ENCODE results near the gene UVRAG. TPM values are rescaled to one million over a fixed set of nuclear protein-coding genes. Genes with fewer than 3 reads are reported as not detected.
"Not testable (repeated sequence)": the region's sequence is repeated elsewhere in the genome, so short reads cannot be mapped to it uniquely, and the experiment has no call there.

The UVRAG gene
- total and polyA plus RNA-seq, 4 donors = 4.4 to 15.1 (median 10.0) TPM

DNA sequence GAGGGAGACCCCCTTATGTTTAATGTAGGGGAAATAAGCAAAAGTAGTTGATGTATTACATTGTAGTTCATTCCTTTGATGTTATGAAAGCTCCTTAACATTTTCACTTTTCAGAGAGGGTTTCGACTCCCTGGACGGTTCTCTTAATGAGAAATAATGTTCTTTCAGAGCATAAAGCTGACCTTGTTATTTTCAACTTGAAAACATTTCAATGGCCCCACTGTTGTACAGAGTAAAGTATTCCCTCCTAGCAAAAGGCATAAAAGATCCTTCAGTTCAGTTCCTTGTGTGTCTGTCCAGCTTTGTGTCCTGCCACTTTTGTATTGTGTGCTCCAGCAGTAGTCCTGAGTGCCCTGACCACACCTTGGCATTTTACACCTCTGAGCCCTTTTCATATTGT, 63.9 kb downstream of the UVRAG start:
- no peak for DNase-seq (ENCODE audit: low spot score)
- WGBS = 96% methylated on average over 2 of the region's 2 CpGs
- Histone ChIP-seq H3K9ac (ENCODE audit: low read depth in 1 of 2, low read length in 2 of 2) (no peak overlapping the region), H3K27ac (ENCODE audit: low read depth in 1 of 2, low read length in 2 of 2) (no peak overlapping the region), H3K4me3 (ENCODE audit: low read depth in 1 of 3, low read length in 3 of 3) (no peak overlapping the region), H3K4me1 (ENCODE audit: control insufficient read depth in 4 of 4, insufficient read depth in 4 of 4, low read length in 3 of 4) (peaks cover 0 to 1% (median 0%) of the 10 kb centered on the region in 4 donors), H3K36me3 (ENCODE audit: control insufficient read depth in 4 of 4, insufficient read depth in 3 of 4, low read depth in 1 of 4, low read length in 3 of 4) (peaks cover 0 to 4% (median 1%) of the 10 kb centered on the region in 4 donors), H3K9me3 (ENCODE audit: control insufficient read depth in 4 of 4, low read length in 3 of 4) (no peaks in the 10 kb centered on the region), H3K27me3 (ENCODE audit: control insufficient read depth in 4 of 4, insufficient read depth in 4 of 4, low read length in 3 of 4) (no peaks in the 10 kb centered on the region)
- no peak for TF ChIP-seq HNF4G (IDR thresholded peaks at IDR 0.05)
- TF ChIP-seq, protein P1, sequence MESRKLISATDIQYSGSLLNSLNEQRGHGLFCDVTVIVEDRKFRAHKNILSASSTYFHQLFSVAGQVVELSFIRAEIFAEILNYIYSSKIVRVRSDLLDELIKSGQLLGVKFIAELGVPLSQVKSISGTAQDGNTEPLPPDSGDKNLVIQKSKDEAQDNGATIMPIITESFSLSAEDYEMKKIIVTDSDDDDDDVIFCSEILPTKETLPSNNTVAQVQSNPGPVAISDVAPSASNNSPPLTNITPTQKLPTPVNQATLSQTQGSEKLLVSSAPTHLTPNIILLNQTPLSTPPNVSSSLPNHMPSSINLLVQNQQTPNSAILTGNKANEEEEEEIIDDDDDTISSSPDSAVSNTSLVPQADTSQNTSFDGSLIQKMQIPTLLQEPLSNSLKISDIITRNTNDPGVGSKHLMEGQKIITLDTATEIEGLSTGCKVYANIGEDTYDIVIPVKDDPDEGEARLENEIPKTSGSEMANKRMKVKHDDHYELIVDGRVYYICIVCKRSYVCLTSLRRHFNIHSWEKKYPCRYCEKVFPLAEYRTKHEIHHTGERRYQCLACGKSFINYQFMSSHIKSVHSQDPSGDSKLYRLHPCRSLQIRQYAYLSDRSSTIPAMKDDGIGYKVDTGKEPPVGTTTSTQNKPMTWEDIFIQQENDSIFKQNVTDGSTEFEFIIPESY (IDR thresholded peaks at IDR 0.05) = no peak
- TF ChIP-seq EGR1 (IDR thresholded peaks at IDR 0.05; ENCODE audit: low read depth in 2 of 2) = no peak
- no peak for TF ChIP-seq SP1 (IDR thresholded peaks at IDR 0.05)
- no peak for TF ChIP-seq JUND (IDR thresholded peaks at IDR 0.05)
- no peak for TF ChIP-seq YY1 (IDR thresholded peaks at IDR 0.05)
- TF ChIP-seq GABPA (IDR thresholded peaks at IDR 0.05 in 1 of 2, conservative IDR thresholded peaks at IDR 0.05 in 1 of 2) = no peak

DNA sequence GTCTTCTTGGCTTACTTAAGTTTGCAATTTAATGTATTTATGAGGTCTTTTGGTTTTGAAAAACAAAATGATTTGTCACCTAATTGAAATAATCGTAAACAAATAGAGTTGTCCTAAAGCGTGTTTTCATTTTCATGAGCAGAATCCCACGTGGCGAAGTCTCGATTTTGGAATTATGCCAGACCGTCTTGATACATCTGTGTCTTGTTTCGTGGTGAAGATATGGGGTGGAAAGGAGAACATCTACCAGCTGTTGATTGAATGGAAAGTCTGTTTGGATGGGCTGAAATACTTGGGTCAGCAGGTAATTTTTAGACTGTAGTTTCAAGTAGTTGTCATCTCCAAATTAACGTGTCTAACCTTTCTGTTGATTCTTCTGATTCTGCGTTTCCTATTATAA, 64.7 kb downstream of the UVRAG start:
- WGBS = 92% methylated on average over 9 of the region's 9 CpGs
- H3K4me3 ChIP-seq (ENCODE audit: low read depth in 1 of 3, low read length in 3 of 3) = no peak overlapping the region
- no peak overlapping the region for H3K27ac ChIP-seq (ENCODE audit: low read depth in 1 of 2, low read length in 2 of 2)
- H3K4me1 ChIP-seq (ENCODE audit: control insufficient read depth in 4 of 4, insufficient read depth in 4 of 4, low read length in 3 of 4) = peaks cover 0 to 1% (median 0%) of the 10 kb centered on the region in 4 donors
- peaks cover 0 to 4% (median 1%) of the 10 kb centered on the region in 4 donors for H3K36me3 ChIP-seq (ENCODE audit: control insufficient read depth in 4 of 4, insufficient read depth in 3 of 4, low read depth in 1 of 4, low read length in 3 of 4)
- H3K27me3 ChIP-seq (ENCODE audit: control insufficient read depth in 4 of 4, insufficient read depth in 4 of 4, low read length in 3 of 4) = no peaks in the 10 kb centered on the region
- TF ChIP-seq, protein P2, sequence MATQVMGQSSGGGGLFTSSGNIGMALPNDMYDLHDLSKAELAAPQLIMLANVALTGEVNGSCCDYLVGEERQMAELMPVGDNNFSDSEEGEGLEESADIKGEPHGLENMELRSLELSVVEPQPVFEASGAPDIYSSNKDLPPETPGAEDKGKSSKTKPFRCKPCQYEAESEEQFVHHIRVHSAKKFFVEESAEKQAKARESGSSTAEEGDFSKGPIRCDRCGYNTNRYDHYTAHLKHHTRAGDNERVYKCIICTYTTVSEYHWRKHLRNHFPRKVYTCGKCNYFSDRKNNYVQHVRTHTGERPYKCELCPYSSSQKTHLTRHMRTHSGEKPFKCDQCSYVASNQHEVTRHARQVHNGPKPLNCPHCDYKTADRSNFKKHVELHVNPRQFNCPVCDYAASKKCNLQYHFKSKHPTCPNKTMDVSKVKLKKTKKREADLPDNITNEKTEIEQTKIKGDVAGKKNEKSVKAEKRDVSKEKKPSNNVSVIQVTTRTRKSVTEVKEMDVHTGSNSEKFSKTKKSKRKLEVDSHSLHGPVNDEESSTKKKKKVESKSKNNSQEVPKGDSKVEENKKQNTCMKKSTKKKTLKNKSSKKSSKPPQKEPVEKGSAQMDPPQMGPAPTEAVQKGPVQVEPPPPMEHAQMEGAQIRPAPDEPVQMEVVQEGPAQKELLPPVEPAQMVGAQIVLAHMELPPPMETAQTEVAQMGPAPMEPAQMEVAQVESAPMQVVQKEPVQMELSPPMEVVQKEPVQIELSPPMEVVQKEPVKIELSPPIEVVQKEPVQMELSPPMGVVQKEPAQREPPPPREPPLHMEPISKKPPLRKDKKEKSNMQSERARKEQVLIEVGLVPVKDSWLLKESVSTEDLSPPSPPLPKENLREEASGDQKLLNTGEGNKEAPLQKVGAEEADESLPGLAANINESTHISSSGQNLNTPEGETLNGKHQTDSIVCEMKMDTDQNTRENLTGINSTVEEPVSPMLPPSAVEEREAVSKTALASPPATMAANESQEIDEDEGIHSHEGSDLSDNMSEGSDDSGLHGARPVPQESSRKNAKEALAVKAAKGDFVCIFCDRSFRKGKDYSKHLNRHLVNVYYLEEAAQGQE (IDR thresholded peaks at IDR 0.05) = no peak
- TF ChIP-seq RXRA (IDR thresholded peaks at IDR 0.05) (no peak), GABPA (IDR thresholded peaks at IDR 0.05 in 1 of 2, conservative IDR thresholded peaks at IDR 0.05 in 1 of 2) (no peak), FOXA1 (IDR thresholded peaks at IDR 0.05) (no peak), NR2F2 (IDR thresholded peaks at IDR 0.05) (no peak), FOXA2 (IDR thresholded peaks at IDR 0.05) (no peak), SP1 (IDR thresholded peaks at IDR 0.05) (no peak), TAF1 (conservative IDR thresholded peaks at IDR 0.05) (no peak), EGR1 (IDR thresholded peaks at IDR 0.05; ENCODE audit: low read depth in 2 of 2) (no peak), HNF4A (conservative IDR thresholded peaks at IDR 0.05) (no peak), YY1 (IDR thresholded peaks at IDR 0.05) (no peak), HNF4G (IDR thresholded peaks at IDR 0.05) (no peak), RAD21 (IDR thresholded peaks at IDR 0.05) (no peak)
- TF ChIP-seq, protein P3, sequence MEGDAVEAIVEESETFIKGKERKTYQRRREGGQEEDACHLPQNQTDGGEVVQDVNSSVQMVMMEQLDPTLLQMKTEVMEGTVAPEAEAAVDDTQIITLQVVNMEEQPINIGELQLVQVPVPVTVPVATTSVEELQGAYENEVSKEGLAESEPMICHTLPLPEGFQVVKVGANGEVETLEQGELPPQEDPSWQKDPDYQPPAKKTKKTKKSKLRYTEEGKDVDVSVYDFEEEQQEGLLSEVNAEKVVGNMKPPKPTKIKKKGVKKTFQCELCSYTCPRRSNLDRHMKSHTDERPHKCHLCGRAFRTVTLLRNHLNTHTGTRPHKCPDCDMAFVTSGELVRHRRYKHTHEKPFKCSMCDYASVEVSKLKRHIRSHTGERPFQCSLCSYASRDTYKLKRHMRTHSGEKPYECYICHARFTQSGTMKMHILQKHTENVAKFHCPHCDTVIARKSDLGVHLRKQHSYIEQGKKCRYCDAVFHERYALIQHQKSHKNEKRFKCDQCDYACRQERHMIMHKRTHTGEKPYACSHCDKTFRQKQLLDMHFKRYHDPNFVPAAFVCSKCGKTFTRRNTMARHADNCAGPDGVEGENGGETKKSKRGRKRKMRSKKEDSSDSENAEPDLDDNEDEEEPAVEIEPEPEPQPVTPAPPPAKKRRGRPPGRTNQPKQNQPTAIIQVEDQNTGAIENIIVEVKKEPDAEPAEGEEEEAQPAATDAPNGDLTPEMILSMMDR (IDR thresholded peaks at IDR 0.05; ENCODE audit: low read depth, low read length, missing input control) = no peak
- TF ChIP-seq, protein P4, sequence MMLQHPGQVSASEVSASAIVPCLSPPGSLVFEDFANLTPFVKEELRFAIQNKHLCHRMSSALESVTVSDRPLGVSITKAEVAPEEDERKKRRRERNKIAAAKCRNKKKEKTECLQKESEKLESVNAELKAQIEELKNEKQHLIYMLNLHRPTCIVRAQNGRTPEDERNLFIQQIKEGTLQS (IDR thresholded peaks at IDR 0.05) = no peak
- TF ChIP-seq, protein P5, sequence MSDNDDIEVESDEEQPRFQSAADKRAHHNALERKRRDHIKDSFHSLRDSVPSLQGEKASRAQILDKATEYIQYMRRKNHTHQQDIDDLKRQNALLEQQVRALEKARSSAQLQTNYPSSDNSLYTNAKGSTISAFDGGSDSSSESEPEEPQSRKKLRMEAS (IDR thresholded peaks at IDR 0.05) = no peak
- TF ChIP-seq, protein P1 (IDR thresholded peaks at IDR 0.05) = no peak
- H3K9ac ChIP-seq (ENCODE audit: low read depth in 1 of 2, low read length in 2 of 2) = no peak overlapping the region
- no peak for DNase-seq (ENCODE audit: low spot score)
- no peaks in the 10 kb centered on the region for H3K9me3 ChIP-seq (ENCODE audit: control insufficient read depth in 4 of 4, low read length in 3 of 4)

DNA sequence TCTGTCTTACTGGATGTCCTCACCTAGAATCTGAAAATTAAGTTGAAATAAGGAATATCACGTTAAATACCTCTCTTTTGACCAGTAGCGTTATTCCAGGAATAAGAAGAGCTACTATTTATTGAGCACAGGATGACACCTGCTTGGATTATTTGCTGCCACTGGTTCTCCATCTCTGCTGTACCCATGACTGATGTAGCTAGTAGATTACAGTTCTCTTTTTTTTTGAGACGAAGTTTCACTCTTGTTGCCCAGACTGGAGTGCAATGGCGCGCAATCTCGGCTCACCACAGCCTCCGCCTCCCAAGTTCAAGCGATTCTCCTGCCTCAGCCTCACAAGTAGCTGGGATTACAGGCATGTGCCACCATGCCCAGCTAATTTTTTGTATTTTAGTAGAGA, 65.3 kb downstream of the UVRAG start:
- 96% methylated on average over 8 of the region's 8 CpGs for WGBS
- H3K27ac ChIP-seq (ENCODE audit: low read depth in 1 of 2, low read length in 2 of 2); H3K4me1 ChIP-seq (ENCODE audit: control insufficient read depth in 4 of 4, insufficient read depth in 4 of 4, low read length in 3 of 4); DNase-seq (ENCODE audit: low spot score); H3K36me3 ChIP-seq (ENCODE audit: control insufficient read depth in 4 of 4, insufficient read depth in 3 of 4, low read depth in 1 of 4, low read length in 3 of 4); H3K4me3 ChIP-seq (ENCODE audit: low read depth in 1 of 3, low read length in 3 of 3); H3K27me3 ChIP-seq (ENCODE audit: control insufficient read depth in 4 of 4, insufficient read depth in 4 of 4, low read length in 3 of 4); H3K9ac ChIP-seq (ENCODE audit: low read depth in 1 of 2, low read length in 2 of 2); H3K9me3 ChIP-seq (ENCODE audit: control insufficient read depth in 4 of 4, low read length in 3 of 4): not testable (repeated sequence)
